HG03159 (cell line): ENCODE data around the gene ANKDD1B.

Source experiments
- ATAC-seq: cut with Tn5 transposase; IDR thresholded peaks from one replicate; pipeline ENCODE4 v1.9.1; 2021; ENCODE audit warnings: mild to moderate bottlenecking, moderate library complexity; ENCODE audit not compliant: unreplicated experiment

The ANKDD1B gene

DNA sequence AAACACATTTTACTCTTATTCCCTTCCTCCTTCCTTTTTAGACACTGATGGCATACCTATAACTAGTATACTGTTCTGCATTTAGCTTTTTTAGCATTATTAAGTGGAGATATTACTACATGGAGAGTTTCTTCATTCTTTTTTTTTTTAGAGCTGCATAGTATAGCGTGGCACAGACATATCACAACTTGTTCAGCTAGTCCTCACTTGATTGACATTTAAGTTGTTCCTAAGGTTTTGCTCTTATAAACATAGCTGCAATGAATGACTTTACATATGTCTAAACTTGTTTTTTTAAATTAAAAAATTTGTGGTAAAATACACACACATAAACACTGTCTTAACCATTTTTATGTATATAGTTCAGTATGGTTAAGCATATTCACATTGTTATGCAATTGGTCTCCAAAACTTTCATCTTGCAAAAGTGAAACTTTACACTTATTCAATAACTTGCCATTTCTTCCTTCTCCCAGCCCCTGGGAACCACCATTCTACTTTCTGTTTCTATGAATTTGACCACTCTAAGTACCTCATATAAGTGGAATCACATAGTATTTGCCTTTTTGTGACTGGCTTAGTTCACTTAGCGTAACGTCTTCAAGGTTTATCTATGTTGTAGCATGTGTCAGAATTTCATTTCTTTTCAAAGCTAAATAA lies 48.7 kb downstream of the ANKDD1B start:
- ATAC-seq, result no peak

DNA sequence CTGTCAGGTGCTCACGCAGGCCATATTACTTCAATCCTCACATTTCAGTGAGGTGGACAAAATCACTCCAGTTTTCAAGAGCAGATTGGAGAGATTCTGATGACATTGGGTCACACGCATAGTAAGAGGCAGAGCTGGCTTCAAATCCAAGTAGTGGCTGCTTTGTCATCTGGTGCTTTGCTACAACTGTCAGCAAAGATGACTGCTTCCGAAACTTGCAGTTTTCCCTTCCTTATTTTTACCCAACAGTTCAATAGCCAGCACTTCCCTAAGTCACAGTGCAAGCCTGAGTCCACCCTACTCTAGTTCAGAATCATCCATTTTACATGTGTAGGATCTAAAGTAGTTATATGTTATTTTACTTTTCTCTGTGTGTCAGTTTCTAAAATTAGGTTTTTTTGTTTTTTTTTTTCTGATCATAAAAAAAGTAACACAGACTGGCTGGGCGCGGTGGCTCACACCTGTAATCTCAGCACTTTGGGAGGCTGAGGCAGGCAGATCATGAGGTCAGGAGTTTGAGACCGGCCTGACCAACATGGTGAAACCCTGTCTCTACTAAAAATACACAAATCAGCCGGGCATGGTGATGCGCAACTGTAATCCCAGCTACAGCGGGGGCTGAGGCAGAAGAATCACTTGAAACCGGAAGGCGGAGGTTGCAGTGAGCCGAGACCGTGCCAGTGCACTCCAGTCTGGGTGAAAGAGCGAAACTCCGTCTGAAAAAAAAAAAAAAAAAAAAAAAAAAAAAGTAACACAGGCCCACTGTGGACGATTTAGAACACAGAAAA lies 49.6 kb downstream of the ANKDD1B start:
- ATAC-seq, result no peak

DNA sequence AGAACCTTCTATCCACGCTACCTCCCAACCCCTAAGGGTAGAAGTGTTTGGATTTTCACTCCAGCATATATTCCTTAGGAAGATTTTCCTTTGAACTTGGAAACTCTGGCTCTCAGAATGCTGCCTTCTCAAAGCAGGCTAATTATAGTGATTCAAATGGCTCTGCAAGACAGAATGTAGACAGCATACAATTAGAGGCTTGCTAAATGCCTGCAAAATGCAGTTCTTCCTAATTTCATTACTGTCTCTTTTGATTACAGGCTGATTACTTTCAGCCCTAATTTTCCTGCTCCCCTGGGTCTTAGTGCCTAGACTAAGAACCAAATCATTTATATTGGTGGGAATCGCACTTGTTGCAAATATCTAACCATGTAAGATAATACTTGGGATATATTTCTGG lies 50.8 kb downstream of the ANKDD1B start:
- ATAC-seq, result no peak

DNA sequence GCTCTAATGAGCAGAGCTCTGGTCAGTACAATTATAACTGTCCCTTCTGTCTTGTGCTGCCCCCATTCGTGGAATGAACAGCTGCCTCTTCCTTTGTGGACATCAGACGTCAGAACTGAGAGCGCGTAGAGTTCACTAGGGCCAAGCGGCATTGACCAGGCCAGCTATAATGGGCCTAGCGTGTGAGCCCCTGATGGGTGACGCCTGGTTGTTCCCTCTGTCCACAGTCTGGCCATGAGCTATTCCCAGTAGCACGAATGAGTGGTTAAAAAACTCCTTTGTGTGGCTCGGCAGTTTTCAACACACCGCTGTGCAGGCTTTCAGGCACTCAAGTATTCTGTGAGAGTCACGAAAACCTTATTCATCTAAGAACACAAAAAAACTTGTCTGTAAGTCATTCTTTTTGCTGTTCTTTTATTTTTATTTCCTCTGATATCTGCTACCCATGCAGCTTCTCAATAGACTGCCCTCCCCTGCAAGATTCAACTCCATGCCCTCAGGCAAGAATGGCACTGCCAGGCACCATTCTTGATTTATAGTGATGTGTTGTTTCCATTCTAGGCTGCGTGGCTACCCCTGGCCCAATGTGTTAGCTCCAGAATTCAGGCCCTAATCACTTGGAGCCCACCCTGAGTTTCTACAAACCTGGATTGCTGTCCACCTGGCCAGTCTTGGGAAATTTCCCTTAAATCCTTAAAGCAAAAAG lies 52.5 kb downstream of the ANKDD1B start:
- no peak for ATAC-seq

DNA sequence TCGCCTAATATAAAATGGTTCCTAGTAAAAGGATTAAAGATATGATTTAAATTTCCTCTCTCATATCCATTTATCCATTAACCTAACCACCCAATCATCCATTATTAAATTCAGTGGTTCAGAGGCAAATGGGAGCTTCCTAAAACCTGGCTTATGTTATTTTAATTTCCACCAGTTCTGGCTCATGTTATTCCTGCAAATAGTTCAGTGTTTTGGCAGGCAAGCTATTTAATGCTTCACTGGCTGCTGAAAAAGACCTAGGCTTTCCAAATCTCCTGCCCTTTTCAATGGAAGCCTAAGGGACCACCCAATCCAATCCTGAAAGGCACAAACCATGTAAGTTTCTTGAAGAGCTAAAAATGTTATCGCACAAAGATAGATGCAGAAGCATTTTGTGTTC lies 53.7 kb downstream of the ANKDD1B start:
- no peak for ATAC-seq

DNA sequence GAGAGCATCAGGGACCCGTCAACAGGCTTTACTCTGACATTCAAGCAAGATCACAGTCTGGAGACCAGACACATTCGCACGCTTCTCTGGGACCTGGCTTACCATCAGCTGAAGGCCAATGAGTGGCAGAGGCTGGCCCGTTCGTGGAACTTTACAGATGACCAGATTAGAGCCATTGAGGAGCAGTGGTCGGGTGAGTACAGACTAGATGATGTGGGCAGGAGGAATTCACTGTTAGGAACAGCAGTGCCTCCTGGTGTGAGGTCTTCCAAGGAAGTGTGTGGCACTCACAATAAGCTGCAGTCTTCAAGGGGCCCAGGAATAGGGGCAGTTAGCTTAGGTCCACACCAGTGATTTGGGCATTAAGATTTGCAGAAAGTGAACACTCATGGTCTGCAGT lies 55.5 kb downstream of the ANKDD1B start:
- no peak for ATAC-seq

DNA sequence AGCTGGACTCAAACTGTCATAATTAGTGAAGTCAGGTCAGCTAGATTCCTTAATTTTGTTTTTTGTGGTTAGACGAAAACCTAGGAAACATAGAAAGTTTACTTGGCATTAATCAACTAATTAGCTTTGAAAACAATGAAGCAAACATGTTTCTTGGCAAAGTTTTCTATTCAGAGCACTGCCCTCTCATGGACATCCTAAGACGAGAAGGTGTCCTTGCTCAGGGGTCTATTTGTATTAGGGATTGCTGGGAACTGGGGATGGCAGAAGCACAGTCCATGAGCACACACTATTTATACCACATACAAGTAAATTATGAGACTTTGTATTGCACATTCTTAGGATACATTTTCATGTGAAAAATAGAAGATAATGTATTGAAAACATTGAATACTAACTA lies 56.3 kb downstream of the ANKDD1B start:
- no peak for ATAC-seq

DNA sequence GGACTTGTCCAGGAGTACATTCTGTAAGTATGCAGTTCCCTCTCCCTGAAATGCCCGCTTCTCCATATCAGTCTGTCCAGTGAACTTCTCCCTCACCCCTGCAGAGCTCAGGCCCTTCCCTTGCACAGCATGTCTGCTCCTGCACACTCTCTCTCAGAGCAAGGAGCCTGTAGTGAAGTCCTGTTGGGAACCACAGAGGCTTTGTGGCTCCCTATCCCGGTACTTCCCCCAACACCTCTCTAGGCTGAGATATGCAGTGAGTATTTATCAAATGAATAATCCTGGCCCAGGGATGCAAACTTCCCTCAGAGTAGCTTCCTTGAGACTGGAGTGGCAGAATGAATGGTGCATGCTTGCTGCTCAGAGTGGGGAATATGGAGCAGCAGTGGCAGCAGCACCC lies 57.2 kb downstream of the ANKDD1B start:
- peak; percentile 7 for ATAC-seq

DNA sequence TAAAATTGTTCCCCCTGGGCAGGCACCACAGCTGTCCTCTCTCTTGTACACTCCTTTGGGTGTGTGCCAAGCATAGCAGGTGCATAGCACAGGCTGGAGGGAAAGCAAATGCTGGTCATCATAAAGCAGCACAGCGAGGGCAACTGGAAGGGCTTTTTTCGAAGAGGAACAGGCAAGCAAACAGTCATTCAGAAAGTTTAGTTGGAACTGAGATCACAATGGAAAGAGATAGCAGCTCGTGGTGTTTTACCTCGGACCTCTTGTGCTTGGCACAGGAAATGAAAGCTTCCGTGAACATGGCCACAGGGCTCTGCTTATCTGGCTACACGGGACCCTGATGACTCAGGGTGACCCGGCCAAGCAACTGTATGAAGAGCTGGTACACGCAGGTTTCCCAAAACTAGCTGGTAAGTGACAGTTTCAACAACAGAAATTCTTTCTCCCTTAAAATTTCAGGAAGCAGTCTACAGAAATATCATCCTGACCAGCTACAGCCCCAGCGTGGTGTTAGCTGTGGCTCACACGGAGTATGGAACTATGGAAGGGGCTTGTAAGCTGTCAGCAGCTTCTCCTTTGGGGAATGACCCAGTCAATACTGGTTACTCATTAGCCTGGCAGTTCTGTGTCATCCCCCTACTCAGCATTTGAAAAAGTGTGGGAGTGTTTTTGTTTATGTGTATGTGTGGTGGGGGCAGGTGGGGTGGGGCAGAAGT lies 57.9 kb downstream of the ANKDD1B start:
- peak; percentile 93 for ATAC-seq

DNA sequence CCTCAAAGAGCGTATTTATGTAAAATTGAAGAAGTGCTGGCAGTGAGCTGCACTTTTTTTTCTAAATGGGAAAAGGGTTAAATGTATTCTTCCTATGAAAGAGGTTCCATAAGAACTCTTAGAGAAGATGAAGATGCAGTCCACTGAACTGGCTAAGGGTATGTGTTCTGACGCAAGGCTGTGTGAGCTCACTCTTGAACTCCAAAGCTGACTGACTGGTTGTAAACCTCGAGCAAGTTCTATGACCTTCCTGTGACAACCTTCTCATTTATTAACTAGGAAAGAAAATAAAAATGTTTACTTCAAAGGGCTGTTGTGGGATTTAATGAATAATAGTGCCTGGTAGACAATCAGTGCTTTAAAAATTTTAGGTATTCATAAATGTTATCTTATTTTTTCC lies 59.3 kb downstream of the ANKDD1B start:
- no peak for ATAC-seq

DNA sequence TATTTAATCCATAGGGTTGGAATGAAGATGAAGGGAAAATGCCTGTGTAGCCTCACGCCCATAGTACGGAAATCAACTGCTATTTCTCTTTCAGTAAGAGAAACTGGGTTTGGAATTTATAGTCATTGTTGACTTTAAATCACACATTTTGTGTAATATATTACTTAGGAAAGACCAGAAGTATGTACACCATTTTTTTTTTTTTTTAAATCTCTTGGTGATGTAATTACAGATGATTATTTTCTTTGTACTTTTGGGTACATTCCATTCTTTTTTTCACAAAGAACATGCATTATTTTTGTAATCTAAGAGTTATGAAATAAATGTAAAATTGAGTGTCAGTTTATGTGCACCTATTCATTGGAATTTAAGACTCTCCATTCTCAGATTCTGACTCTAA lies 60.3 kb downstream of the ANKDD1B start:
- ATAC-seq, result no peak

DNA sequence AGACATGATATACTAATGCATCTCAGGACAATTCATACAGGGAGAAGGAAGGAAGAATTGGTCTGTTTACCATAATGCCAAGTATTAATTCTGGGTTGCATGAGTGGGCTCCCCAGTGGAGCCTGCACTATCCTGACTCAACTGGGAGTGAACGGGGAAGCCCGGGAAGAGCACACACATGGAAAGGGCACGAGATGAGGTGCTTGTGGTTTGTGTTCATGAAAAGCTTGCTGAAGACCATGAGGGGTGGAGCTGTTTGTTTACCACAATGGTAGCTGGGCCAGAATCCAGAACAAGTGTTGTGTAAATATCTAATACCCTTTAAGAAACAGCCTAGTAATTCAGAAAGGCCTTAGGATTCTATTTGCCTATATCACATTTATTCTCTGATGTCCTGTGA lies 61.4 kb downstream of the ANKDD1B start:
- no peak for ATAC-seq

DNA sequence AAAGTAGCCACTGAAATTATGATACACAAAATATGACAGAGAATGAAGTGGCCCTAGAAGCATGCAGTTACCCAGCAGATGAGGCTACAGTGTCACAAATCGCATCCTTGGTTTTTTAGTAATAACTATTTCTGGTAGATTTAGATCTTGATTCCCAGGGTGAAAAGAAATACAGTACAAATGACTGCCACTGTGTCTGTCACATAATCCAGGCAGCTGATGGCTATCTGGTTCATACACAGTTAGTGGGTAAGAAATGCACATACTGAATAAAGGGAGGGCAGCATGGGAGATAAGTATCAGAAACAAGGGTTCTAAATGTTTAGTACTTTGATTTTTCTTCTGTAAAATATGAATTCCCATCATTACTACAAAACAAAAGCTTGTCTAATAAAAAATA lies 64.5 kb downstream of the ANKDD1B start:
- ATAC-seq, result no peak

DNA sequence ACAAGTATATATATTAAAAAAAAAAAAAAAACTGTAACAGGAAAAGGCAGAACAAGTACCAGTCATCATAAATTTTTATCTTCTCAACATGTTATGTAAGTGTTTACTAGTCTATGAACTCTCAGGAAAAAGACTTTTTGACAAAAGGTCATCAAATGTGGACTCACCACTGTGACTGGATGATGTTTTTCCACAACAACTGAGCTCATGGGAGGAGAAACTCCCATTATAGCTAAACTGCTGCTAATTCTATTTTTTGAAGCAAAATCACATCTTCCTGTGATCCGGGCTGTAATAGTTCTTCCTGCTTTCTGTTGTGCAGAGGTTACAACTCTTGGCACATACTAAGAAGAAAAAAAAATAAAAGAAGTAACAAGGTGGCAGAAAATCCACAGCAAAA lies 66.4 kb downstream of the ANKDD1B start:
- ATAC-seq, result no peak

DNA sequence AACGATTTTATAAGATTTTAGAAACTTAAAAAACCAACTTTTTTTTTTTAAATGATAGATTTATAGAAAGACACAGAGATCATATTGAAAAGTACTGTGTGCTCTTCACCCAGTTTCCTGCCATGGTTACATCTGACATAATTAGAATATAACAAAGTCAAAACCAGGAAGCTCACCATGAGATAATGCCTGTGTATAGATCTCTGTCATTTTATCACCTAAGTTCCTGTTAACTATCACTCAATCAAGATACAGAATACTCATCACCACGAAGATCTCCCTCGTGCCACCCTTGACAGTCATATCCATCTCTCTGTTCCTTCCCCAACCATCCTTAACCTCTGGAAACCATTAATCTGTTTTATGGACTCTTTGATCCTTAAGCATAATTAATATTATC lies 66.9 kb downstream of the ANKDD1B start:
- no peak for ATAC-seq

DNA sequence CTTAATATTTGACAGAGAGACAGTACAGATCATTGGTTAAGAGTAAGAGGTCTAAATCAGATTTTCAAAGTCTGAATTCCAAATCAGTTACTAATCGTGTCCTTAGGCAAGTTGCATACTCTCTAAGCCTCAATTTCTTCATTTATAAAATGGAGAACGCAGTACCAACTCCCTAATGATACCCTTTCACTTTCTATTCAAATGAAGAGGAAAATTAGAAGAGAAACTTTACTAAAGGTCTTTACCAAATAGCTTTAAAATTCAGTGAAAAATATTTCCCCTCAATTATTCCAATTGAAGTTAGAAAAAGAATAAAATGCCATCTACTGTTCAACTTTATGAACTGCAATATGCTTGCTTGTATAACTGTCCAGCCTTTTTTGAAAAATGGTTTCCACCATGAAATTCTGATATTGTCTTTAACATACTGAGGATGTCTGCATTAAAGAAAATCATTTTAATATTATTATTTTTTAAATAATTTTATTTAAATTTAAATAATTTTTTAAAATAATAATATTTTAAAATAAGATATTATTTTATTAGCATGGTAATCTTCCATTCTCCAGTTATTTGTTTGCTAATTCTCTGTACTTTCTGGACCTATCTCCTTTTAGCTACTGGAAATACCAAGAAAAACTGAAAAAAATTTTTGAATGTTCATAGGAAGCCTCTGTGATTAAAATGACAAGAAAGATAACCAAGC lies 70.0 kb downstream of the ANKDD1B start:
- no peak for ATAC-seq

DNA sequence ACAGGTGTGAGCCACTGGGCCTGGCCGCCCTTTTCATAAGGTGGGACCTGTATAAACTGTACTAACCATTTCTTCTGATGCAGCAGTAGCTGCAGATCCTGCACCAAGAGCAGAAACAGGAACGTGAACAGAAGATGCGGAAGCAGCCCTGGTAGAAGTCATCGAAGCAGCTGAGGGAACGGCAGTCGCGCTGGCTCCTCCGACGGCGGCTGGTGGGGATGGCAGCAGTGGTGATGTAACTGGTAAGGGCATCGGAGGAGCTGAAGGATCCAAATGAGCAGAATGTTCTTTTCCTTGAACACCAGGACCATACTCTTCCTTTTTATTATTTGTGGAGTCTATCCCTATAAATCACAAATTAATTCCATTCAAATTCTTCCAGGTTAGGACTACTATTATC lies 73.9 kb downstream of the ANKDD1B start:
- ATAC-seq, result no peak

DNA sequence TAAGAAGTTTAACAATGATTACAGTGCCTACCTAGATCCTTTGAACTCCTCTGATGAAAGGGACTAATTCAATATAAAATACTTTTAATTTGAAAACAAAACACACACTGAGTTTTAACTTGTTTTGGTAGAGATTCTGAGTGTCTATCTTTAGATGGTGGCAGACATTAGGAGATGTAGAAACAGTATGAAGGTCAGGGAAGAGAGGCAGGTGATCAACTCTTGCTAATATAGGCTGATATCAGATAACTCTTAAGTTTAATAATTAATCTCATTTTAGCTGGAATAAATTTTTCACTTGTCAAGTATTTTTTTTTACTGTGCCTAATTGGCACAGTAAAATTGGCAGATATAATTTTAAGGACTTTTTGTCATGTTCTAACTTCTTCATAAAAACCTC lies 75.2 kb downstream of the ANKDD1B start:
- ATAC-seq, result no peak

DNA sequence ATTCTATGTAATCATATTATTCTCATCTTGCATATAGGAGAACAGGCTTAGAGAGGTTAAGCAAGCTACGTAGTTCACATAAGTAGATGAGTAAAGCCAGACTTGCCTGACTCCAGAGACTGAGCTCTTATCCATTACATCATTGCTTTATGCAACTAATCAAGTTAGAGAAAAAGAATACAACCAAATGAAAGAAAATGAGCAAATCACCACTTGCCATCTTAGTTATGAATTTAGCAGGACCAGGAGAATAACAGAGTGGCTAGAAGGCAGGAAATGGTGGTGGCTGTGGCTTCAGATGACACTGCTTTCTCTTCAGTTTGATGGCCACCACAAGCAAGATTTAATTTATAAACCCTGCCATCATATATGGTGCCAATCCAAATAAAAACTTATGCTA lies 79.4 kb downstream of the ANKDD1B start:
- no peak for ATAC-seq

DNA sequence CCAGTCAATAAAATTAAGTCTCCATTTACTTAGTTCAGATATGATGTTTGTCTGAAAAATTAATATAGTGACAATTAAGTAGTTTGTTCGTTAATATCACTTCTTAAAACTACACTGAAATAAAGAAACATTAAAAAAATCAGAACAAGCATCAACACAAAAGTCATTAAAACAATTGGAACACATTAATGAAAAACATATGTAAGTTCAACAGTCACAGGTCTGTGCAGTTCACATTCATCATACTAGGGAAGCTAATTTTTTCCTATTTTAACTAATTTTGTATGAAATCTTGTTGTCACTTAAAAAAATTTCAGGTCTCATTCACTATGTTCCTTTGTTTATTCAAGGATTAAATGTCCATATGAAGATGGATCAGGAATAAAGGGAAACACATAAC lies 83.5 kb downstream of the ANKDD1B start:
- no peak for ATAC-seq
